SK-N-SH (cell line): ENCODE data around the gene SMAD7. TPM values are rescaled to one million over a fixed set of nuclear protein-coding genes. Genes with fewer than 3 reads are reported as not detected.

ENCODE experiments used
- CTCF ChIA-PET: fragments of 300-600, 350-600 bp; formaldehyde crosslinking; extraction: SDS; loops from one replicate; lab custom pipeline; 2021; lab: Yijun Ruan, JAX
- POLR2A ChIA-PET: fragments of 350-600 bp; sonication (Branson Sonifier 250); formaldehyde crosslinking; extraction: SDS; loops from one replicate; lab custom pipeline; 2020; ENCODE audit warnings: antibody characterized with exemption, inconsistent platforms; lab: Yijun Ruan, JAX
- DNase-seq: peaks from one replicate; pipeline ENCODE4 v3.0.0; 2012
- H2AFZ ChIP-seq: fragments of 200-600 bp; sonication (generic); 2 replicates; pipeline ENCODE4 v1.8.1; 2016; ENCODE audit warnings: antibody characterized with exemption, mild to moderate bottlenecking, low read depth
- H3F3A ChIP-seq: fragments of 200-600 bp; sonication (generic); replicated peaks from 2 replicates; pipeline ENCODE3; 2016; ENCODE audit warnings: antibody characterized with exemption, mild to moderate bottlenecking; ENCODE audit not compliant: insufficient read depth
- H3K27ac ChIP-seq, 2 experiments: fragments of 200-500 bp in 1 of 2; fragments of 200-600 bp in 1 of 2; sonication (Bioruptor generic) in 1 of 2; sonication (generic), shearing (Covaris generic) in 1 of 2; 2 replicates each; pipeline versions ENCODE4 v1.5.1 to v1.6.1; 2014 to 2016; ENCODE audit warnings: low read depth in 2 of 2, inconsistent platforms in 1 of 2, low read length in 1 of 2, mild to moderate bottlenecking in 1 of 2, mixed read lengths in 1 of 2
- H3K27me3 ChIP-seq: fragments of 200-600 bp; sonication (generic), shearing (Covaris generic); 2 replicates; pipeline ENCODE4 v1.6.1; 2016; ENCODE audit warnings: mixed run types; ENCODE audit not compliant: insufficient read depth
- H3K36me3 ChIP-seq, 2 experiments: fragments of 200-500 bp in 1 of 2; fragments of 200-600 bp in 1 of 2; sonication (Bioruptor generic) in 1 of 2; sonication (generic) in 1 of 2; replicated peaks in 1 of 2; 2 replicates each; pipeline versions ENCODE3 to v1.5.1; 2014 to 2016; ENCODE audit warnings: low read length in 1 of 2, mild to moderate bottlenecking in 1 of 2; ENCODE audit not compliant: insufficient read depth in 2 of 2, control insufficient read depth in 1 of 2
- H3K4me1 ChIP-seq, 2 experiments: fragments of 200-500 bp in 1 of 2; fragments of 200-600 bp in 1 of 2; sonication (Bioruptor generic) in 1 of 2; sonication (generic), shearing (Covaris generic) in 1 of 2; 2 replicates each; pipeline versions ENCODE4 v1.5.1 to v1.6.1; 2014 to 2016; ENCODE audit warnings: low read depth in 1 of 2, low read length in 1 of 2, mixed run types in 1 of 2; ENCODE audit not compliant: insufficient read depth in 2 of 2, control insufficient read depth in 1 of 2
- H3K4me2 ChIP-seq: fragments of 200-600 bp; sonication (generic), shearing (Covaris generic); 2 replicates; pipeline ENCODE4 v1.6.1; 2017; ENCODE audit warnings: mixed run types
- H3K4me3 ChIP-seq, 2 experiments: fragments of 200-500 bp in 1 of 2; fragments of 200-600 bp in 1 of 2; sonication (Bioruptor generic) in 1 of 2; sonication (generic), shearing (Covaris generic) in 1 of 2; 2 replicates each; pipeline versions ENCODE4 v1.5.1 to v1.8.1; 2014 to 2016; ENCODE audit warnings: low read depth in 2 of 2, inconsistent platforms in 1 of 2, low read length in 1 of 2, mild to moderate bottlenecking in 1 of 2, mixed read lengths in 1 of 2, moderate library complexity in 1 of 2
- H3K79me2 ChIP-seq: fragments of 200-600 bp; sonication (generic); 2 replicates; pipeline ENCODE4 v1.8.1; 2017; ENCODE audit warnings: mild to moderate bottlenecking; ENCODE audit not compliant: insufficient read depth
- H3K9ac ChIP-seq: fragments of 200-600 bp; sonication (generic); 2 replicates; pipeline ENCODE4 v1.6.1; 2017; ENCODE audit warnings: mixed run types
- H3K9me2 ChIP-seq: fragments of 200-600 bp; sonication (generic); 2 replicates; pipeline ENCODE4 v1.6.1; 2017; ENCODE audit warnings: mixed run types
- H3K9me3 ChIP-seq: fragments of 200-600 bp; sonication (generic); 2 replicates; pipeline ENCODE4 v1.6.1; 2017; ENCODE audit warnings: mixed run types, mild to moderate bottlenecking, moderate library complexity
- H4K20me1 ChIP-seq: fragments of 200-600 bp; sonication (generic); 2 replicates; pipeline ENCODE4 v1.6.1; 2017; ENCODE audit warnings: mild to moderate bottlenecking, mixed run types; ENCODE audit not compliant: insufficient read depth
- CHD2 ChIP-seq: fragments of 150-350 bp; IDR thresholded peaks from 2 replicates; pipeline ENCODE4 v1.6.1; 2018; ENCODE audit warnings: low read length; ENCODE audit not compliant: partially characterized antibody
- ELF1 ChIP-seq: IDR thresholded peaks from 2 replicates; pipeline ENCODE4 v1.4.0; 2012
- EP300 ChIP-seq, 2 experiments: IDR thresholded peaks; 2 replicates each; pipeline versions ENCODE4 v1.4.0 to v1.6.1; 2012; ENCODE audit warnings: borderline replicate concordance in 1 of 2, low read depth in 1 of 2, low read length in 1 of 2
- FOXJ3 ChIP-seq: sonication (generic); formaldehyde crosslinking; IDR thresholded peaks from 2 replicates; pipeline ENCODE4 v1.5.1; 2020; ENCODE audit warnings: mild to moderate bottlenecking, missing genetic modification reagents
- GABPA ChIP-seq: IDR thresholded peaks from 2 replicates; pipeline ENCODE4 v1.4.0; 2012; ENCODE audit warnings: low read depth, mild to moderate bottlenecking
- GATA2 ChIP-seq: sonication (generic); formaldehyde crosslinking; IDR thresholded peaks from 2 replicates; pipeline ENCODE4 v1.5.0; 2020; ENCODE audit warnings: mild to moderate bottlenecking, missing genetic modification reagents
- JUND ChIP-seq: IDR thresholded peaks from 2 replicates; pipeline ENCODE4 v1.4.0; 2012
- MEF2A ChIP-seq: IDR thresholded peaks from 2 replicates; pipeline ENCODE4 v1.4.0; 2012; ENCODE audit warnings: low read depth, borderline replicate concordance
- MXI1 ChIP-seq: IDR thresholded peaks from 2 replicates; pipeline ENCODE4 v1.6.1; 2012; ENCODE audit warnings: mild to moderate bottlenecking, low read depth, low read length, improper control_type of control experiment
- NFIC ChIP-seq: IDR thresholded peaks from 2 replicates; pipeline ENCODE4 v1.4.0; 2012; ENCODE audit warnings: borderline replicate concordance
- NRF1 ChIP-seq: IDR thresholded peaks from 2 replicates; pipeline ENCODE4 v1.6.1; 2012; ENCODE audit warnings: low read depth, mild to moderate bottlenecking, low read length
- POLR2AphosphoS5 ChIP-seq: IDR thresholded peaks from 2 replicates; pipeline ENCODE4 v1.6.1; 2012; ENCODE audit warnings: low read depth, low read length
- RAD21 ChIP-seq: IDR thresholded peaks from 2 replicates; pipeline ENCODE4 v1.6.1; 2012; ENCODE audit warnings: mild to moderate bottlenecking, low read length
- RCOR1 ChIP-seq: fragments of 150-350 bp; IDR thresholded peaks from 2 replicates; pipeline ENCODE4 v1.6.1; 2017; ENCODE audit warnings: antibody characterized with exemption, low read length
- RFX5 ChIP-seq: IDR thresholded peaks from 2 replicates; pipeline ENCODE4 v1.6.1; 2012; ENCODE audit warnings: mild to moderate bottlenecking, improper control_type of control experiment, low read length
- RXRA ChIP-seq: IDR thresholded peaks from 2 replicates; pipeline ENCODE4 v1.4.0; 2012; ENCODE audit warnings: low read depth, mild to moderate bottlenecking, borderline replicate concordance
- SMC3 ChIP-seq: IDR thresholded peaks from 2 replicates; pipeline ENCODE4 v1.6.1; 2012; ENCODE audit warnings: low read depth, low read length, improper control_type of control experiment
- TAF1 ChIP-seq: IDR thresholded peaks from 2 replicates; pipeline ENCODE4 v1.6.1; 2012; ENCODE audit warnings: low read depth, mild to moderate bottlenecking, low read length, moderate library complexity, borderline replicate concordance
- TCF12 ChIP-seq: IDR thresholded peaks from 2 replicates; pipeline ENCODE4 v1.4.0; 2012
- TEAD4 ChIP-seq: IDR thresholded peaks from 2 replicates; pipeline ENCODE4 v1.4.0; 2012; ENCODE audit warnings: mild to moderate bottlenecking, borderline replicate concordance; ENCODE audit not compliant: insufficient read depth
- YY1 ChIP-seq: IDR thresholded peaks from 2 replicates; pipeline ENCODE4 v1.4.0; 2012; ENCODE audit warnings: low read depth, mild to moderate bottlenecking
- WGBS: methylation state at CpG from one replicate; pipeline ENCODE4 v1.1.6; 2017; ENCODE audit warnings: low lambda C conversion rate; 5-methylcytosine and 5-hydroxymethylcytosine counted together
- polyA plus RNA-seq, 3 experiments: library from polyadenylated mRNA; depleted of rRNA; stranded (reverse); fragments of >200 nt; gene quantifications; 2 replicates each; pipeline ENCODE4 v1.2.3, GENCODE V29; 2012
- TF ChIP-seq, protein P1 (sequence below): fragments of 150-350 bp; IDR thresholded peaks from 2 replicates; pipeline ENCODE4 v1.6.1; 2016; ENCODE audit warnings: mild to moderate bottlenecking, low read depth, low read length
- TF ChIP-seq, protein P2 (sequence below): fragments of 150-350 bp; IDR thresholded peaks from 2 replicates; pipeline ENCODE4 v1.6.1; 2017; ENCODE audit warnings: antibody characterized with exemption, low read length, low read depth, borderline replicate concordance
- TF ChIP-seq, protein P3 (sequence below): IDR thresholded peaks from 2 replicates; pipeline ENCODE4 v1.4.0; 2012; ENCODE audit warnings: low read depth, borderline replicate concordance
- TF ChIP-seq, protein P4 (sequence below): IDR thresholded peaks from 2 replicates; pipeline ENCODE4 v1.4.0; 2012; ENCODE audit warnings: low read depth, borderline replicate concordance
- TF ChIP-seq, protein P5 (sequence below): fragments of 200-600 bp; sonication (generic); IDR thresholded peaks from 2 replicates; pipeline ENCODE4 v1.6.1; 2017; ENCODE audit warnings: antibody characterized with exemption, mild to moderate bottlenecking, moderate library complexity
- TF ChIP-seq, protein P6 (sequence below): IDR thresholded peaks from 2 replicates; pipeline ENCODE4; 2012

Gene SMAD7
- polyA plus RNA-seq, 1 of the 3 experiments (the other 2 are of a cell fraction), result 20.0 TPM

DNA sequence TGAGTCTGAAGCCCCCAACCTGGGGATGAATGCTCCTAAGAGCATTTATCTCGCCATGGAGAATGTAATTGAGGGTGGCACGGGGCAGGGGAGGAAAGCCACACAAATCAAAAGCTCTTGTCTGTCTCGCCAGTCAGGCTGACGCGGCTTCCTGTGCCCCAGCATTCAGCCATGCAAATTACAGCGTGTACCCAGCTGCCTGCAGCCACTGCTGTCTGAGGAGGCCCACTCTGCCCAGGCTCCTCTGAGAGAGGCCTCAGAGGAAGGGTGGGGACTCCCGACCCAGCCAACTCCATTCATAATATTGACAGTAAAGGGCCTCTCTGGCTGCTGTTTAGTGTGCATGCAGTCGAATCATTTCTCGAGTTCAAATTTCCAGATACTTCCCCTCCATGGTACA is 22.0 kb downstream of the SMAD7 start:
- Histone ChIP-seq H3K36me3 (peaks cover 8 to 11% of the 10 kb centered on the region in 2 experiments), H3K4me1 (peaks cover 94 to 97% of the 10 kb centered on the region in 2 experiments), H3K4me3 (0 out of 4 replicates have a peak overlapping the region, but pooled peaks of 1 of the 2 experiments have one; percentile 49), H3K27me3 (no peaks in the 10 kb centered on the region), H3K4me2 (peak overlapping the region; percentile 84), H2AFZ (no peak overlapping the region), H3K9ac (peak overlapping the region; percentile 63; the same call in 1 of the 2 replicates), H4K20me1 (peaks cover 95% of the 10 kb centered on the region), H3K27ac (peak overlapping the region; percentile 91 to 93), H3F3A (peaks cover 76% of the 10 kb centered on the region), H3K9me3 (no peaks in the 10 kb centered on the region), H3K9me2 (no peaks in the 10 kb centered on the region), H3K79me2 (peaks cover 99% of the 10 kb centered on the region)
- WGBS, result 5% methylated on average over 4 of the region's 9 CpGs
- ChIA-PET CTCF (interaction anchor here (0.9 to 1.8 kb wide), 4 partner anchors 9 to 310 kb away, joined by 3 to 5 read pairs (median 4); no protein-coding TSS in a partner anchor), POLR2A (interaction anchor here (1.0 kb wide), 1 partner anchor 12 kb away, joined by 3 read pairs; no protein-coding TSS in a partner anchor)
- peak; percentile 73 for DNase-seq
- TF ChIP-seq TAF1 (0 out of 2 replicates have a peak, but pooled peaks have one; percentile 39), TEAD4 (peak; percentile 41; the same call in 1 of the 2 replicates), GATA2 (CRISPR knock-in tag) (no peak), CHD2 (no peak), EP300 (IDR thresholded peaks at IDR 0.05; ENCODE audit: borderline replicate concordance in 1 of 2, low read depth in 1 of 2, low read length in 1 of 2) (peak in 1 of 2 experiments; percentile 72; a peak in 1 of 4 replicates), ELF1 (no peak), MEF2A (no peak), RCOR1 (0 out of 2 replicates have a peak, but pooled peaks have one; percentile 15), GABPA (0 out of 2 replicates have a peak, but pooled peaks have one; percentile 7), POLR2AphosphoS5 (no peak; the same call in 1 of the 2 replicates), SMC3 (peak; percentile 3; the same call in 1 of the 2 replicates), NRF1 (no peak), TCF12 (peak; percentile 64), NFIC (0 out of 2 replicates have a peak, but pooled peaks have one; percentile 20), RXRA (0 out of 2 replicates have a peak, but pooled peaks have one; percentile 50), RAD21 (0 out of 2 replicates have a peak, but pooled peaks have one; percentile 10), YY1 (no peak), RFX5 (no peak), JUND (no peak; the same call in 1 of the 2 replicates), FOXJ3 (CRISPR knock-in tag) (no peak), MXI1 (0 out of 2 replicates have a peak, but pooled peaks have one; percentile 45)
- TF ChIP-seq, protein P1, sequence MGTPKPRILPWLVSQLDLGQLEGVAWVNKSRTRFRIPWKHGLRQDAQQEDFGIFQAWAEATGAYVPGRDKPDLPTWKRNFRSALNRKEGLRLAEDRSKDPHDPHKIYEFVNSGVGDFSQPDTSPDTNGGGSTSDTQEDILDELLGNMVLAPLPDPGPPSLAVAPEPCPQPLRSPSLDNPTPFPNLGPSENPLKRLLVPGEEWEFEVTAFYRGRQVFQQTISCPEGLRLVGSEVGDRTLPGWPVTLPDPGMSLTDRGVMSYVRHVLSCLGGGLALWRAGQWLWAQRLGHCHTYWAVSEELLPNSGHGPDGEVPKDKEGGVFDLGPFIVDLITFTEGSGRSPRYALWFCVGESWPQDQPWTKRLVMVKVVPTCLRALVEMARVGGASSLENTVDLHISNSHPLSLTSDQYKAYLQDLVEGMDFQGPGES, result no peak
- TF ChIP-seq, protein P2, sequence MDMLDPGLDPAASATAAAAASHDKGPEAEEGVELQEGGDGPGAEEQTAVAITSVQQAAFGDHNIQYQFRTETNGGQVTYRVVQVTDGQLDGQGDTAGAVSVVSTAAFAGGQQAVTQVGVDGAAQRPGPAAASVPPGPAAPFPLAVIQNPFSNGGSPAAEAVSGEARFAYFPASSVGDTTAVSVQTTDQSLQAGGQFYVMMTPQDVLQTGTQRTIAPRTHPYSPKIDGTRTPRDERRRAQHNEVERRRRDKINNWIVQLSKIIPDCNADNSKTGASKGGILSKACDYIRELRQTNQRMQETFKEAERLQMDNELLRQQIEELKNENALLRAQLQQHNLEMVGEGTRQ, result no peak
- TF ChIP-seq, protein P3, sequence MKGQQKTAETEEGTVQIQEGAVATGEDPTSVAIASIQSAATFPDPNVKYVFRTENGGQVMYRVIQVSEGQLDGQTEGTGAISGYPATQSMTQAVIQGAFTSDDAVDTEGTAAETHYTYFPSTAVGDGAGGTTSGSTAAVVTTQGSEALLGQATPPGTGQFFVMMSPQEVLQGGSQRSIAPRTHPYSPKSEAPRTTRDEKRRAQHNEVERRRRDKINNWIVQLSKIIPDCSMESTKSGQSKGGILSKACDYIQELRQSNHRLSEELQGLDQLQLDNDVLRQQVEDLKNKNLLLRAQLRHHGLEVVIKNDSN, result no peak
- TF ChIP-seq, protein P4, sequence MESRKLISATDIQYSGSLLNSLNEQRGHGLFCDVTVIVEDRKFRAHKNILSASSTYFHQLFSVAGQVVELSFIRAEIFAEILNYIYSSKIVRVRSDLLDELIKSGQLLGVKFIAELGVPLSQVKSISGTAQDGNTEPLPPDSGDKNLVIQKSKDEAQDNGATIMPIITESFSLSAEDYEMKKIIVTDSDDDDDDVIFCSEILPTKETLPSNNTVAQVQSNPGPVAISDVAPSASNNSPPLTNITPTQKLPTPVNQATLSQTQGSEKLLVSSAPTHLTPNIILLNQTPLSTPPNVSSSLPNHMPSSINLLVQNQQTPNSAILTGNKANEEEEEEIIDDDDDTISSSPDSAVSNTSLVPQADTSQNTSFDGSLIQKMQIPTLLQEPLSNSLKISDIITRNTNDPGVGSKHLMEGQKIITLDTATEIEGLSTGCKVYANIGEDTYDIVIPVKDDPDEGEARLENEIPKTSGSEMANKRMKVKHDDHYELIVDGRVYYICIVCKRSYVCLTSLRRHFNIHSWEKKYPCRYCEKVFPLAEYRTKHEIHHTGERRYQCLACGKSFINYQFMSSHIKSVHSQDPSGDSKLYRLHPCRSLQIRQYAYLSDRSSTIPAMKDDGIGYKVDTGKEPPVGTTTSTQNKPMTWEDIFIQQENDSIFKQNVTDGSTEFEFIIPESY, result no peak
- TF ChIP-seq, protein P5, sequence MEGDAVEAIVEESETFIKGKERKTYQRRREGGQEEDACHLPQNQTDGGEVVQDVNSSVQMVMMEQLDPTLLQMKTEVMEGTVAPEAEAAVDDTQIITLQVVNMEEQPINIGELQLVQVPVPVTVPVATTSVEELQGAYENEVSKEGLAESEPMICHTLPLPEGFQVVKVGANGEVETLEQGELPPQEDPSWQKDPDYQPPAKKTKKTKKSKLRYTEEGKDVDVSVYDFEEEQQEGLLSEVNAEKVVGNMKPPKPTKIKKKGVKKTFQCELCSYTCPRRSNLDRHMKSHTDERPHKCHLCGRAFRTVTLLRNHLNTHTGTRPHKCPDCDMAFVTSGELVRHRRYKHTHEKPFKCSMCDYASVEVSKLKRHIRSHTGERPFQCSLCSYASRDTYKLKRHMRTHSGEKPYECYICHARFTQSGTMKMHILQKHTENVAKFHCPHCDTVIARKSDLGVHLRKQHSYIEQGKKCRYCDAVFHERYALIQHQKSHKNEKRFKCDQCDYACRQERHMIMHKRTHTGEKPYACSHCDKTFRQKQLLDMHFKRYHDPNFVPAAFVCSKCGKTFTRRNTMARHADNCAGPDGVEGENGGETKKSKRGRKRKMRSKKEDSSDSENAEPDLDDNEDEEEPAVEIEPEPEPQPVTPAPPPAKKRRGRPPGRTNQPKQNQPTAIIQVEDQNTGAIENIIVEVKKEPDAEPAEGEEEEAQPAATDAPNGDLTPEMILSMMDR, result no peak
- TF ChIP-seq, protein P6, sequence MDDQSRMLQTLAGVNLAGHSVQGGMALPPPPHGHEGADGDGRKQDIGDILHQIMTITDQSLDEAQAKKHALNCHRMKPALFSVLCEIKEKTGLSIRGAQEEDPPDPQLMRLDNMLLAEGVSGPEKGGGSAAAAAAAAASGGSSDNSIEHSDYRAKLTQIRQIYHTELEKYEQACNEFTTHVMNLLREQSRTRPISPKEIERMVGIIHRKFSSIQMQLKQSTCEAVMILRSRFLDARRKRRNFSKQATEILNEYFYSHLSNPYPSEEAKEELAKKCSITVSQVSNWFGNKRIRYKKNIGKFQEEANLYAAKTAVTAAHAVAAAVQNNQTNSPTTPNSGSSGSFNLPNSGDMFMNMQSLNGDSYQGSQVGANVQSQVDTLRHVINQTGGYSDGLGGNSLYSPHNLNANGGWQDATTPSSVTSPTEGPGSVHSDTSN, result peak; percentile 89
